Stimulated activated CD8-positive, alpha-beta memory T cell treated with anti-CD3 and anti-CD28 coated beads, Interleukin-15, amount 100 ng/mL, for 1 hour (primary cell): ENCODE measurements around the gene NBEAL2.

Experiments used
- DNase-seq: peaks from one replicate; pipeline ENCODE4 v3.0.0-alpha.2; 2020; ENCODE audit warnings: low read depth

The NBEAL2 gene

DNA sequence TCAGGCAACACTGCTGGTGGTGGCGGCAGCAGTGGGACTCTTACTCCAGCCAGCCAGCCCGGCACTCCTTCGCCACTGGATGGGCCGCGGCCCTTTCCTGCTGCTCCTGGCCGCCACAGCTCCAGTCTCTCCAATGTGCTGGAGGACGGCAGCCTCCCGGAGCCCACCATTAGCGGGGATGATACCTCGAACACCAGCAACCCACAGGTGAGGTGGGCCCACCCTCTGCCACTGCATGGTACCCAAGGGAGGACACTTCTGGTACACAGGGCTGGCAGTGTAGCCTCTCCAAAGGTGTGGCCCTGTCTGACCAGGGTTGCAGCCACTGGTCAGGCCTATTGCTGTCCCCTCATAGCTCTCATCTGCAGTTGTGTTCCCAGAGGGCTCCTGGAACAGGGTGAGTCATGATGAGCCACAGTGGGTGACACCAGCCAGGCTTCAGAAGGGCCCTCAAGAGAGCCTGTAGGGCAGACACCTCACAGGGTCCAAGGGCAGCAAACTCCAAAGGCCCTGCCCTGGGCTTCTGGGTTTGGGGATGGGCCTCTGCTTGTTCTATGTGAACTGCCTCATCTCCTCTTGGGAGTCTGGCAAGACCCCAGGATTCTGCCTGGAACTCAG is 20.8 kb downstream of the NBEAL2 start:
- DNase-seq, result no peak

DNA sequence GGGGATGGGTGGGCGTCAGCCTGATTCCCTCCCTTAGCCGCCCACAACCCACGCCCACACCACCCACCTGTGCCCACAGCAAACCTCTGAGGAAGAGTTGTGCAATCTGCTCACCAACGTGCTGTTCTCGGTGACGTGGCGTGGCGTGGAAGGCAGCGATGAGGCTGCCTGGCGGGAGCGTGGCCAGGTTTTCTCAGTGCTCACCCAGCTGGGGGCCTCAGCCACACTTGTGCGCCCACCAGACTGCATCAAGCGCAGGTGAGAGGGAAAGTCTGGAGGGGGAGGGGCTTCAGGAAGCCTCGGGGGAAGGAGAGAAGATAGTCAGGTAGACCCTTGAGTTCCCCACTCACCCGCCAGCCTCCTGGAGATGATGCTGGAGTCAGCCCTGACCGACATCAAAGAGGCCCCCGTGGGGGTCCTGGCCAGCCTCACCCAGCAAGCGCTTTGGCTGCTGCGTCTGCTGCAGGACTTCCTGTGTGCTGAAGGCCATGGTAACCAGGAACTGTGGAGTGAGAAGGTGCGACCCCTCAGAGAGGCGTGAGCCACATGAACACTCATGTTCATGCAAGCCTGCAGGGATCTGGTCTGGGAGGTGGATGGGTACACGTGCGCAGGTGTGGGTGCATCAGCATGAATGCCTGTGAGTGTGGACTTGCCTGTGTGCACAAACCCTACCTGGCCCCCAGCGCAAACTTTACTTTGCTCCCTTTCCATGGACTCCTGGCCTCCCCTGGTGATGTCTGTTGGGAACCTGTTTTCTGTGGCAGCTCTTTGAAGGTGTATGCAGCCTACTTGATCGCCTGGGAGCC is 21.7 kb downstream of the NBEAL2 start:
- no peak for DNase-seq

DNA sequence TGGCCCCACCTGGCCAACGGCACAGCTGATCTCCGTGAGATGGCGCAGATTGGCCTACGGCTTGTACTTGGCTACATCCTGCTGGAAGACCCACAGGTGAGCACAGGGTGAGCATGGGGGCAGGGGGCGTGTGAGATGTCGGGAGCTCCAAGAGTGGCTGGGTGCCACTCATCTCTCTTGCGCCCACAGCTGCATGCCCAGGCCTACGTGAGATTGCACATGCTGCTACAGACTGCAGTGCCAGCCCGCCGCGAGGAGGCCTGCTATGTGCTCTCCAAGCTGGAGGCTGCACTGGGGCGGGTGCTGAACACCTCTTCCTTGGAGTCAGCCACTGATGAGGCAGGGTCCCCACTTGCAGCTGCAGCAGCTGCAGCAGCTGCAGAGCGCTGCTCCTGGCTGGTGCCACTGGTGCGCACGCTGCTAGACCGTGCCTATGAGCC is 22.3 kb downstream of the NBEAL2 start:
- DNase-seq, result no peak

DNA sequence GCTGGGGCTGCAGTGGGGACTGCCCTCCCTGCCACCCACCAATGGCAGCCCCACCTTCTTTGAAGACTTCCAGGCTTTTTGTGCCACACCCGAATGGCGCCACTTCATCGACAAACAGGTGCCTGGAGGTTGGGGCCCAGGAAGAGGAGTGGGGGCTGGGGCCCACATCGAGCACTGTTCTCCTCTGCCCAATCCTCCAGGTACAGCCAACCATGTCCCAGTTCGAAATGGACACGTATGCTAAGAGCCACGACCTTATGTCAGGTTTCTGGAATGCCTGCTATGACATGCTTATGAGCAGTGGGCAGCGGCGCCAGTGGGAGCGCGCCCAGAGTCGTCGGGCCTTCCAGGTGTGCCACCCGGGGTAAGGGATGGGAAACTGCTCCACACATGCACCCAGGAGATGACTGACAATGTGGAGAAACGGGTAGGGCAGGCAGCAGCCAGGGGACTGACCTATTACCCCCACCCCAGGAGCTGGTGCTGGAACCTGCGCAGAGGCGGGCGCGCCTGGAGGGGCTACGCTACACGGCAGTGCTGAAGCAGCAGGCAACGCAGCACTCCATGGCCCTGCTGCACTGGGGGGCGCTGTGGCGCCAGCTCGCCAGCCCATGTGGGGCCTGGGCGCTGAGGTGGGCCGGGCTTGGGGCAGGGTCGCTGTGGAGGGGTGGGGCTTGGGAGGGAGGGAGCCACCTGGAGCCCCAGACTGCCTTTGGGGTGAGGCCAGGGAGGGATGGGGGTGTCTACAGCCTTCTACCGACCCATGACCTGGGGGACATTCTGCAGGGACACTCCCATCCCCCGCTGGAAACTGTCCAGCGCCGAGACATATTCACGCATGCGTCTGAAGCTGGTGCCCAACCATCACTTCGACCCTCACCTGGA is 22.9 kb downstream of the NBEAL2 start:
- no peak for DNase-seq

DNA sequence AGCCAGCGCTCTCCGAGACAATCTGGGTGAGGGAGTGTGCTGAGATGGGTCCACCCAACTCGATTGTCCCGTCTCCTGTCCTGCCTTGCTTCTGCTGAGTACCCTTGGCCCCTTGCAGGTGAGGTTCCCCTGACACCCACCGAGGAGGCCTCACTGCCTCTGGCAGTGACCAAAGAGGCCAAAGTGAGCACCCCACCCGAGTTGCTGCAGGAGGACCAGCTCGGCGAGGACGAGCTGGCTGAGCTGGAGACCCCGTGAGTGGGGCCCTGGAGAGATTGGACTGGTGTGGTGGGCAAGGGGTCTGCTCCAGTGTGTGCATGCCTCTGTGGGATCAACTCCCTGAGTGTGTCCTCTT is 23.6 kb downstream of the NBEAL2 start:
- DNase-seq, result no peak

DNA sequence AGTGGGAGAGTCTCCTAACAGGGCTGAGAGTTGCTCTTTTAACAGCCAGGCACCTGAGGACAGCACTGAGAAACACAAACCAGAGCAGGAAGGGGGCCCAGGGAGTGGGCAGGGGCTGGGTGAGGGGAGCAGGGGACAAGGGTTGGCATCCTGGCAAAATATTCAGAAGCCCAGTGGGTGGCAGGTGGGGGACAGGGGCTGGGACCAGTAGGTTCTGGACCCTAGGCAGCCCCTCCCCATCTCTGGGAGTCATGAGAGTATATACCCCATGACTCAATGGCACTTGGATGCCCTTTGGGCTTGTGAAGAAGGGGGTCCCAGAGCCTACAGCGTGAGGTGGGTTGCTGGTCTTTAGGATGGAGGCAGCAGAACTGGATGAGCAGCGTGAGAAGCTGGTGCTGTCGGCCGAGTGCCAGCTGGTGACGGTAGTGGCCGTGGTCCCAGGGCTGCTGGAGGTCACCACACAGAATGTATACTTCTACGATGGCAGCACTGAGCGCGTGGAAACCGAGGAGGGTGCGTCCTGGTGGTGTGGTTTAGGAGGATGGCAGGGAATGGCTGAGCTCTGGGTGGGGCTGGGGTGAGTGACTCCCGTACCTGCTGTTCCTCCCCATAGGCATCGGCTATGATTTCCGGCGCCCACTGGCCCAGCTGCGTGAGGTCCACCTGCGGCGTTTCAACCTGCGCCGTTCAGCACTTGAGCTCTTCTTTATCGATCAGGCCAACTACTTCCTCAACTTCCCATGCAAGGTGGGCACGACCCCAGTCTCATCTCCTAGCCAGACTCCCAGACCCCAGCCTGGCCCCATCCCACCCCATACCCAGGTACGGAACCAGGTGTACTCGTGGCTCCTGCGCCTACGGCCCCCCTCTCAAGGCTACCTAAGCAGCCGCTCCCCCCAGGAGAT is 24.2 kb downstream of the NBEAL2 start:
- no peak for DNase-seq

DNA sequence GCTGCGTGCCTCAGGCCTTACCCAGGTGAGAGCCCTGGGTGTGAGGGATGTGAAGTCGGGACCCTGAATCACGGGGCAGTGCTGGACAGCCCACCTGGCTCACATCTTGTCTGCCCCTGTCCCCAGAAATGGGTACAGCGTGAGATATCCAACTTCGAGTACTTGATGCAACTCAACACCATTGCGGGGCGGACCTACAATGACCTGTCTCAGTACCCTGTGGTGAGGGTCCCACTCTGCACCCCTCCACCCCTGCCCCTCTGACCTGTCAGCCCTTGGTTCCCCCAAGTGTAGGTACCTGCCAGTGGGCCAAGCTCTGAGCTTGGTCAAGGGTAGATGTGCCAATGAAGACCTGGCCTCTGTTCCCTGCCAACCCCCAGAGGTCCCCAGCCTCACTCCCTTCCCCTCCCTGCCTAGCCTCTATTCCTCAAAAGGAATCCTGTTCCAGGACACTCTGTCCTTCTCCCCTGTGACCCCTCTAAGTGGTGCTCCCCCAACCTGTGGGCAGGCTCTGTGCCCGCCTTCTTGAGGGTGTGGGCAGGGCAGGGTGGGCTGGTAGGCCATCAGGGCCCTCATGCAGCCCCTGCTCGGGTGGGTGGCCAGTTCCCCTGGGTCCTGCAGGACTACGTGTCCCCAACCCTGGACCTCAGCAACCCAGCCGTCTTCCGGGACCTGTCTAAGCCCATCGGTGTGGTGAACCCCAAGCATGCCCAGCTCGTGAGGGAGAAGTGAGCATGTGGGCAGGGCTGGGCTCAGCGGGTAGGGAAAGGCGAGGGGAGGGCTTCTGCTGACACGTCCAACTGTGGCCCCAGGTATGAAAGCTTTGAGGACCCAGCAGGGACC is 25.1 kb downstream of the NBEAL2 start:
- no peak for DNase-seq

DNA sequence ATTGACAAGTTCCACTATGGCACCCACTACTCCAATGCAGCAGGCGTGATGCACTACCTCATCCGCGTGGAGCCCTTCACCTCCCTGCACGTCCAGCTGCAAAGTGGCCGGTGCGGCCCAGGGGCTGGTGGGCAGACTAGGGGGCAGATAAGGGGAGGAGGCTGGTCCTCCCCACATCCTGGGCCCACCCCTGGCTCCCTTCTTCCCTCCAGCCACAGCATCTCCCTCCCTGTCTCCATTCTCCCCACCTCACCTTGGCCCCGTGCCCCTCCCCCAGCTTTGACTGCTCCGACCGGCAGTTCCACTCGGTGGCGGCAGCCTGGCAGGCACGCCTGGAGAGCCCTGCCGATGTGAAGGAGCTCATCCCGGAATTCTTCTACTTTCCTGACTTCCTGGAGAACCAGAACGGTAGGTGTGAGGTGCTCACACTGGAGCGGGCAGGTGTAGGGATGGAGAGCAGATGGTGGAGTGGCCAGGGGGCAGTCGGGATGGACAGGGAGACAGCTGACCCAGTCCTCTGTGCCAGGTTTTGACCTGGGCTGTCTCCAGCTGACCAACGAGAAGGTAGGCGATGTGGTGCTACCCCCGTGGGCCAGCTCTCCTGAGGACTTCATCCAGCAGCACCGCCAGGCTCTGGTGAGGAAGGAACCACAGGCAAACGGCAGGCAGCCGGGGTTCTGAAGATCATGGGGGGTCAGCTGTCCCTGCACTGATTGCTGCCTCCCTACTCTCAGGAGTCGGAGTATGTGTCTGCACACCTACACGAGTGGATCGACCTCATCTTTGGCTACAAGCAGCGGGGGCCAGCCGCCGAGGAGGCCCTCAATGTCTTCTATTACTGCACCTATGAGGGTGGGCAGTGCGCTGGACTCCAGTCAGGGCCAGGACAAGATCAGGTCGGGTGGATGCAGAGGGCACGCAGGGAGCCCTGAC is 26.0 kb downstream of the NBEAL2 start:
- DNase-seq, result no peak

DNA sequence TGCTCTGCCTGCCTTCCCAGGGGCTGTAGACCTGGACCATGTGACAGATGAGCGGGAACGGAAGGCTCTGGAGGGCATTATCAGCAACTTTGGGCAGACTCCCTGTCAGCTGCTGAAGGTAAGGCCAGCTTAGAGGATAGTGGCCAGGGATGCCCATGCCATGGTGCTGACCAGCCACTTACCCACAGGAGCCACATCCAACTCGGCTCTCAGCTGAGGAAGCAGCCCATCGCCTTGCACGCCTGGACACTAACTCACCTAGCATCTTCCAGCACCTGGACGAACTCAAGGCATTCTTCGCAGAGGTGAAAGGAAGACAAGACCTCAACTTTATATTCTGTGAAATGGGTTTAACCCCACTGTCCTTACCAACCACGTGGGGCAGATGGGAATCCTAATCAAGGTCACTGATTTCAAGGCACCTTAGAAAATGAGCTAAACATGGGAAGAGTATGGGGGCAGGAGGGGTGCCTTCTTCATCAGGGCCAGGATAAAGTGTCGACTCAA is 26.7 kb downstream of the NBEAL2 start:
- DNase-seq, result no peak

DNA sequence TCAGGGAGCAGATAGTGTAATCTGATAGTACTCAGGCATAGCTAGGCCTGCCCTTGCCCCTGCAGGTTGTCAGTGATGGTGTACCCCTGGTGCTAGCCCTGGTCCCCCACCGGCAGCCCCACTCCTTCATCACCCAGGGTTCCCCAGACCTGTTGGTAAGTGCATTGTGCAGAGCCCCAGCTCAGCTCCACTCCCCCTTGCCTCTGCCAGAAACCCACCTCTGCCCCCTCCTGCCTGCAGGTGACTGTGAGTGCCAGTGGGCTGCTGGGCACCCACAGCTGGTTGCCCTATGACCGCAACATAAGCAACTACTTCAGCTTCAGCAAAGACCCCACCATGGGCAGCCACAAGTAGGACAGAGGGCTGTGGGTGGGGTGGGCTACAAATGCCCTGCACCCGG is 27.5 kb downstream of the NBEAL2 start:
- no peak for DNase-seq

DNA sequence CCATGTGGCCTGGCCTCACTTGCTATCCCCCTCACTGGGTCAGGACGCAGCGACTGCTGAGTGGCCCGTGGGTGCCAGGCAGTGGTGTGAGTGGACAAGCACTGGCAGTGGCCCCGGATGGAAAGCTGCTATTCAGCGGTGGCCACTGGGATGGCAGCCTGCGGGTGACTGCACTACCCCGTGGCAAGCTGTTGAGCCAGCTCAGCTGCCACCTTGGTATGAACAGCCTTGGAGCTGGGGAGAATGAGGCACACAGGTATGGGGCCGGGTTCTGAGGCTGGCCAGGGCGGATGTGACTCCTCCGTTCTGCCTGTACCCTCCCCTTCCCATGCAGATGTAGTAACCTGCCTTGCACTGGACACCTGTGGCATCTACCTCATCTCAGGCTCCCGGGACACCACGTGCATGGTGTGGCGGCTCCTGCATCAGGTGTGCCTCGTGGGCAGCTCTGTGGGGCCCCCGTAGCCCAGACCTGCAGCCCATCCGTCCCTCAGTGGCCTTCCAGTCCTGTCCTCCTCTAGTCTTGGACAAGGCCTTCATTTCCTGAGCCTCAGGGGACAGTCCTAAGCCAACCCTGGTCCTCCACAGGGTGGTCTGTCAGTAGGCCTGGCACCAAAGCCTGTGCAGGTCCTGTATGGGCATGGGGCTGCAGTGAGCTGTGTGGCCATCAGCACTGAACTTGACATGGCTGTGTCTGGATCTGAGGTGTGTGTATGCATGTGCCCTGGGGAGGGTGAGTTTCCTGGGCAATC is 28.2 kb downstream of the NBEAL2 start:
- no peak for DNase-seq

DNA sequence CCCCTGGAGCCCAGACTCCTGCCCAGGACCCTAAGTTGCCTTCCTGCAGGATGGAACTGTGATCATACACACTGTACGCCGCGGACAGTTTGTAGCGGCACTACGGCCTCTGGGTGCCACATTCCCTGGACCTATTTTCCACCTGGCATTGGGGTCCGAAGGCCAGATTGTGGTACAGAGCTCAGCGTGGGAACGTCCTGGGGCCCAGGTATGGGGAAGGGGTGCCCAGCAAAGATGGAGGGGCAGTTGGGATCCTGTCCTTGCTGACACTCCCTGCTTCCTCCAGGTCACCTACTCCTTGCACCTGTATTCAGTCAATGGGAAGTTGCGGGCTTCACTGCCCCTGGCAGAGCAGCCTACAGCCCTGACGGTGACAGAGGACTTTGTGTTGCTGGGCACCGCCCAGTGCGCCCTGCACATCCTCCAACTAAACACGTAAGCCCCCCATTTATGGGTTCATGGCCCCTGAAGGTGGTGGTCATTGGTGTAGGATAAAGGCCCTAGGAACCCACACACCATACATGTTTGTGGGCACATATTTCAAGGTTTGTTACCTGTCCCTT is 28.8 kb downstream of the NBEAL2 start:
- no peak for DNase-seq

DNA sequence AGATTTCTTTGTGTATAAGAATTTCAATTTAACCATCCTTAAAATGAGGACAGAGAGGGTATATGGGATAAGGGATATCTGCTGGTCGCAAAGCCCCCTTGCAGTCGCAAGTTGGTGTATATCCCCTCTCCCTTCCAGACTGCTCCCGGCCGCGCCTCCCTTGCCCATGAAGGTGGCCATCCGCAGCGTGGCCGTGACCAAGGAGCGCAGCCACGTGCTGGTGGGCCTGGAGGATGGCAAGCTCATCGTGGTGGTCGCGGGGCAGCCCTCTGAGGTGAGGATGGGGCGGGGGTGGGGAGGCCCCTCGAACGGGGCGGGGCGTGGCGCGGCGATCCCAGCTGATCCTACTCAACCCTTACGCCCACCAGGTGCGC is 29.4 kb downstream of the NBEAL2 start:
- no peak for DNase-seq

DNA sequence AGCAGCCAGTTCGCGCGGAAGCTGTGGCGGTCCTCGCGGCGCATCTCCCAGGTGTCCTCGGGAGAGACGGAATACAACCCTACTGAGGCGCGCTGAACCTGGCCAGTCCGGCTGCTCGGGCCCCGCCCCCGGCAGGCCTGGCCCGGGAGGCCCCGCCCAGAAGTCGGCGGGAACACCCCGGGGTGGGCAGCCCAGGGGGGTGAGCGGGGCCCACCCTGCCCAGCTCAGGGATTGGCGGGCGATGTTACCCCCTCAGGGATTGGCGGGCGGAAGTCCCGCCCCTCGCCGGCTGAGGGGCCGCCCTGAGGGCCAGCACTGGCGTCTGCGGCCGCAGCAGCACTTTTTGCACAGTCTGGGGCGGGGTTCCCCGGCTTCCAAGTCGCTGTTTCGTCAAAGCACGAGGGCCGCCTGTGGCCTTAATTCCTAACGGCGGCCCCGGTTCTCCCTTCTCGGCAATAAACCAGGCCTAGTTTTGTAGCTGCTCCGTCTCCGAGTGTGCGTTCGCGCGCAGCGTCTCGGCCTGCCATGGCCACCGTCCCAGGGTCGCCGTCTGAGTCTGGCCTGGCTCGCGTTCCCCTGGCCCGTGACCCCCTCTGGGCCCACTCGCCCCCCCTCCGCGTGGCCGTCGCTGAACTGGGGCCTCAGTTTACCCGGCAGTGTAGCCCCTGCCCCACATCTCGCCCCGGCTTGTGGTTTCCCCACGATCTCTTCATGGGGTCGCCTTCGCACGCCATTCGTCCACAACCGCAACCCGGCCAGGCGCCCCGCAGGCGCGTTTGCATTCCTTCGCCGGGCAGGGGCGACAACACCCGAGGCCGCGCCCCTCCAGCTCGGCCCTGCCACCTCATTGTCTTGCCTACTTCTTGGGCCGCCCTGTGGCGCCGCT is 30.0 kb downstream of the NBEAL2 start:
- DNase-seq, result peak; percentile 44

DNA sequence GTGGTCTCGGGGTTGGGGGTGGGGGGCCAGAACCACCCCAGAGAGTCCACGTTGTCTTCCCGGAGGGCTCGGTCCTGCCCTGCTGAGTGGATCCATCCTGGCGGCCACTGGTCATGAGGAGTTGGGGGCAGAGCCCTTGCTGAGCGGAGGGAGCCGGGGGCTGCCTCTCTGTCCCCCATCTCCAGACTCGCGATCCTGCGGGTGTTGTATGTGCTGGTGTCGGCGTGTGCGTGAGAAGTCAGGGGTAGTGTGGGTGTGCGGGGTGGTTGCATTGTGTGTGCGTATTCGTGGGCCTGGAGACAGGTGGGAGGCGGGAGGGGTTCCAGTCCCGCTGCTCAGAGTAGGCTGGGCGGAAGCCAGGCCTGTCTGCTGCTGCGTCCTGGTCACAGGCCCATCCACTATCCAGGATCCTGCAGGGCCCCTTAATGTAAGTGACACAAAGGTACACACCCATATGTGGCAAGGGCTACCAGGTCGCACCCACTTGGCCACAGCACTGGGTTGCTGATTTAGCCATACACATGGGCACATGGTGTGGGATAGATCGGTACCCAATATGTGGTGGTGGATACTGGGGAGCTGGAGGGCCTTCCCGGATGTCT is 30.7 kb downstream of the NBEAL2 start:
- DNase-seq, result no peak

DNA sequence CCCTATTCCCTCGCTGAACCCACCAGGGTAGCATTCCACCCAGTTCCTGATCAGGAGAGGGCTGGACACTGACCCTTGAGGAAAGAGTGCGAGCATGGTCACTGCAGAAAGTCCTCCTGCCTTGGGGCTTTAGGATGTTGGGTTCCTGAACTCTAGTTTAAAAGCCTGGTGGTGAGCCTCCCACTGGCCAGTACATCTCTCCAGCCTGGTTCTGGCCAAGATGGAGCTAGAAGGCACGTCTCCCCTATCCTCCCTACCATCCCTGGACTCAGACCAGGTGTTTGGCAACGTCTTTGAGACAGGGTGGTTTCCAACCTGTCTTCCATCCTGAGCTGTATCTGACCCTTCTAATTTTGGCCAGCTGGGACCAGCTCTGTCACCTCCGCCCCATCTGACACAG is 31.4 kb downstream of the NBEAL2 start:
- DNase-seq, result no peak

DNA sequence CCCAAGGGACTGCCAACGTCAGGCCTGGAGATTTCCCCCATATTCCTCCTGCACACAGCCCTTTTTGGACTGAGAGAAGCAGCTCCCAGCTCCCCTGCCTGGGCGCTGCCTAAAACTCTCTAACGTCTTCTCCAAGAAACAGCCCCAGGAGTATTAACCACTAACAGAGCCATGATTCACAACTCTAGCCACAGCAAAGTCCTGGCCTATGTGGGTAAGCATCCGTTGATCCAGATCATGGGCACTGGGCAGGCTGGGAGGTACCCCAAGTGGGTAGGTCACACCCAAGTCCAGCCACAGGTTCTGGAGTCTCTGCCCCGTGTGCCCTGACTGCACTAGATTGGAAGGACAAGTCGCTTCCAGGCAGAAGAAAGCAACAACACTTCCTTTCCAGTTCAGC is 31.9 kb downstream of the NBEAL2 start:
- DNase-seq, result no peak
